ENCODE measurements around the gene ALPK3.

- no peak for TF ChIP-seq ARNT (IDR thresholded peaks at IDR 0.05)
- no peak for TF ChIP-seq FOXK2 (IDR thresholded peaks at IDR 0.05)
- no peak for TF ChIP-seq HDGF (IDR thresholded peaks at IDR 0.05; ENCODE audit: borderline replicate concordance)
- no peak for TF ChIP-seq SP1 (IDR thresholded peaks at IDR 0.05)
- no peak for TF ChIP-seq L3MBTL2 (conservative IDR thresholded peaks at IDR 0.05)
- no peak for TF ChIP-seq SUZ12 (IDR thresholded peaks at IDR 0.05)
- TF ChIP-seq ELF4 (IDR thresholded peaks at IDR 0.05) = no peak
- no peak for TF ChIP-seq NFRKB (IDR thresholded peaks at IDR 0.05)
Observed at GRCh38 chr15:84919106-84919667, 102.0 kb downstream of the ALPK3 start.
